ENCODE results near the gene ITGA6.

Gene ITGA6

DNA sequence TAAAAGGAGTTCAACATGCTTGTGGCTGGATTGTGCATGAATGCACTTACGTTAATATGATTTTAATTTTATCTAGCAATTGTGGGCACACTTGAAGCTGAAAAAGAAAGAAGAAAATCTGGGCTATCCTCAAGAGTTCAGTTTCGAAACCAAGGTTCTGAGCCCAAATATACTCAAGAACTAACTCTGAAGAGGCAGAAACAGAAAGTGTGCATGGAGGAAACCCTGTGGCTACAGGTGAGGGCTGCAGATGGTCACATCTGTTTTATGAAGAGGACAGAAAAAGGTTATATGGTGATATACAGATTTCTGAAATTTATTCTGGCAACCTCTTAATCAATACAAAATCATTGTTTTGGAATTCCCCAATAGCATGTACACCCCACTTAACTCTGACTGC is 57.3 kb downstream of the ITGA6 start:
- no peak overlapping the region for H3K4me3 ChIP-seq
- no peaks in the 10 kb centered on the region for H3K36me3 ChIP-seq (ENCODE audit: insufficient read depth, low read length)
- DNase-seq (ENCODE audit: low read depth, low spot score): no peak
- no peaks in the 10 kb centered on the region for H3K9me3 ChIP-seq (ENCODE audit: low read depth, low read length)
- no peak overlapping the region for H3K9ac ChIP-seq (ENCODE audit: insufficient read length)
- no peak overlapping the region for H3K27ac ChIP-seq
- TF ChIP-seq FOXP2 (optimal IDR thresholded peaks at IDR 0.05; ENCODE audit: control extremely low read depth, extremely low read length, insufficient read depth) (no peak), POLR2AphosphoS5 (IDR thresholded peaks at IDR 0.05; ENCODE audit: borderline replicate concordance, low read depth, low read length) (no peak), EZH2 (IDR thresholded peaks at IDR 0.05) (no peak)

DNA sequence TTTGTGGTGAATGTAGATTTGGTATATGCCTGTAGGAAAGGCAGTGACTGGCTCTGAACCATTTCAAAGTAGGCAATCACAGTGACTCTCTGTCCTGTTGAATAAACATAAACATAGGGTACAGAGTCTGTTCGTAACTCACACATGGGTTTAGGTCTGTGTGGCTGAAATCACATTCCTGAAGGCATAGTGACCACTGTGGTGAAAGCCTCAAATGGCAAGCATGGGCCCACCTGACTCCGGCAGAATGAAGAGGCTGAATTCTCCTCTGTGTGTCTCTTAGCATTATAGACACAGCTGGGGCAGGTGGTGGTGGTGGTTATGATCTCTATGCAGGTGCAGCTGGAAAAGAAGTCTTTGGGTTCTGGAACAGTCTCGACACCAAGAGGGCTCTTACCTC is 61.2 kb downstream of the ITGA6 start:
- DNase-seq (ENCODE audit: low read depth, low spot score): no peak
- no peaks in the 10 kb centered on the region for H3K9me3 ChIP-seq (ENCODE audit: low read depth, low read length)
- TF ChIP-seq FOXP2 (optimal IDR thresholded peaks at IDR 0.05; ENCODE audit: control extremely low read depth, extremely low read length, insufficient read depth) (no peak), EZH2 (IDR thresholded peaks at IDR 0.05) (no peak), POLR2AphosphoS5 (IDR thresholded peaks at IDR 0.05; ENCODE audit: borderline replicate concordance, low read depth, low read length) (no peak)
- no peak overlapping the region for H3K4me3 ChIP-seq
- H3K36me3 ChIP-seq (ENCODE audit: insufficient read depth, low read length): no peaks in the 10 kb centered on the region
- H3K9ac ChIP-seq (ENCODE audit: insufficient read length): no peak overlapping the region
- H3K27ac ChIP-seq: no peak overlapping the region

DNA sequence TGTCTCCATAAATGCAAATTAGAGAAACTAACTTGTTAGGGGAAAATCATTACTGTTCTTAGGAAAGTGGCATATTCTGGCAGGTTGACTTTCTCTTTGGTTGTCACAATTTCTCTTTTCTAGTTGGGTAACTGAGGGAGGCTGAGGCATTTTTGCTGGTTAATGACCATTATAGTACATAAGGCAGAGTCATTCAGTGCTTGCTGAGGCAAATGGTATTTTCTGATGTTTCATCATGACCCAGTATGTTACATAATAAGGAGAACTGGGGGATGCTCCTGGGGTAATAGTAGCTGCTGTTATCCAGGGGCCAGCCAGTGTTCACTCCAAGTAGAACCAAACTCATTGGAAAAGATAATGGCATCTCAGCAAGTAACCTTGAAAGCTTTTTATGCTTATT is 62.3 kb downstream of the ITGA6 start:
- H3K36me3 ChIP-seq (ENCODE audit: insufficient read depth, low read length): no peaks in the 10 kb centered on the region
- H3K4me3 ChIP-seq: no peak overlapping the region
- DNase-seq (ENCODE audit: low read depth, low spot score): no peak
- no peak overlapping the region for H3K9ac ChIP-seq (ENCODE audit: insufficient read length)
- no peaks in the 10 kb centered on the region for H3K9me3 ChIP-seq (ENCODE audit: low read depth, low read length)
- H3K27ac ChIP-seq: no peak overlapping the region
- TF ChIP-seq POLR2AphosphoS5 (IDR thresholded peaks at IDR 0.05; ENCODE audit: borderline replicate concordance, low read depth, low read length): no peak
- TF ChIP-seq FOXP2 (optimal IDR thresholded peaks at IDR 0.05; ENCODE audit: control extremely low read depth, extremely low read length, insufficient read depth): no peak
- no peak for TF ChIP-seq EZH2 (IDR thresholded peaks at IDR 0.05)

DNA sequence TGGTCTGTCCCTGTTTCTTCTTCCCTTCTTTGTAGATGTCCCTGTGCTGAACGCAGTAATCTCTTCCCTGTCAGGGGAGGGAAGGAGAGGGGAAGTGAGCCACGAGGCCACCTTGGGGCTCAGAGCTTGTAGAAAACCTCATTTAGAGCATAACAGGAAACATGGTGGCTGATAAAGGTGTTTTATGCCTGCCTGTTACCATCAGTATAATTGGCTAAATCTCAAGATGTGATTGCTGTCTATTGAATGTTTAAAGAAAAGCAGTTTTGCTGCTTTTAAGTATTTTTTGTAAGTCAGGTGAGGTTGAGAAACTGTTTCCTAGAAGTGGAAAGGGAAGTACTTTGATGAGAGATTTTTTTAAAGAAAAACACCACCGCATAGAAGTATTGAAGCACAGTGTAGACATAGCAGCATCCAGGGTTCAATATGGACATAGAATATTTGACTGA is 68.8 kb downstream of the ITGA6 start:
- no peaks in the 10 kb centered on the region for H3K36me3 ChIP-seq (ENCODE audit: insufficient read depth, low read length)
- TF ChIP-seq EZH2 (IDR thresholded peaks at IDR 0.05) (no peak), FOXP2 (optimal IDR thresholded peaks at IDR 0.05; ENCODE audit: control extremely low read depth, extremely low read length, insufficient read depth) (no peak), POLR2AphosphoS5 (IDR thresholded peaks at IDR 0.05; ENCODE audit: borderline replicate concordance, low read depth, low read length) (no peak)
- no peak overlapping the region for H3K4me3 ChIP-seq
- no peaks in the 10 kb centered on the region for H3K9me3 ChIP-seq (ENCODE audit: low read depth, low read length)
- no peak overlapping the region for H3K9ac ChIP-seq (ENCODE audit: insufficient read length)
- no peak for DNase-seq (ENCODE audit: low read depth, low spot score)
- no peak overlapping the region for H3K27ac ChIP-seq

DNA sequence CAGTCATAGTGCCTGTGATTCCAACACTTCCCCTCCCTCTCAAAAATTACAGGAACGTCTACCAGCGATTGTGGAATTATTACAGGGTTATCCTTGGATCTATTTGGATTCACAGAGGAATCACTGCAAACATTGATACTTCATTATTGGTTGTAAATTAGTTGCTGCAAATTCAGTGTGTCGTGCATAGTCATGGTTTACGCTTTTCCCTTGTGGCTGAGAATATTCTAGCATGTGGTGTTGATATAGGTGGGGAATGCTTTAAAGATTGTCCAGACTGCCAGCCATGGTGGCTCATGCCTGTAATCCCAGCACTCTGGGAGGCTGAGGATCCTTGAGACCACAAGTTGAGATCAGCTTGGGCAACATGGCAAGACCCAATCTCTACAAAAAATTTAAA is 79.8 kb downstream of the ITGA6 start:
- no peak for DNase-seq (ENCODE audit: low read depth, low spot score)
- no peak overlapping the region for H3K4me3 ChIP-seq
- no peaks in the 10 kb centered on the region for H3K36me3 ChIP-seq (ENCODE audit: insufficient read depth, low read length)
- H3K9ac ChIP-seq (ENCODE audit: insufficient read length): no peak overlapping the region
- TF ChIP-seq EZH2 (IDR thresholded peaks at IDR 0.05) (no peak), POLR2AphosphoS5 (IDR thresholded peaks at IDR 0.05; ENCODE audit: borderline replicate concordance, low read depth, low read length) (no peak), FOXP2 (optimal IDR thresholded peaks at IDR 0.05; ENCODE audit: control extremely low read depth, extremely low read length, insufficient read depth) (no peak)
- H3K9me3 ChIP-seq (ENCODE audit: low read depth, low read length): no peaks in the 10 kb centered on the region
- H3K27ac ChIP-seq: no peak overlapping the region

DNA sequence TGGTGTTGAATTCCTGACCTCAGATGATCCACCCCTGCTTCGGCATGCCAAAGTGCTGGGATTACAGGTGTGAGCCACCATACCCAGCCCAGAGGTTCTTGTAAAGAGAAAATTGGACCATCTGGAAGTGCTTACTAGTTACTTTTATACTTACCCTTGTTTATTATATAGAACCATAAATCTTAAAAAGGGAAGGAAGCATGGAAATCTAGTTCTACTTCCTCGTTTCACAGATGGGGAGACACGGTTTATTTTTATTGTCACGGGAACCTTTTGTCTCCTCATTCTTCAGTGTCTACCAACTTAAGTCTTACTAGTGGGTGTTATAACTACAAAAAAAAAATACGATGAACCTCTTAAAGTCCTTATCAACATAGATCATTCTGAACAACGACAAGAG is 82.7 kb downstream of the ITGA6 start:
- Histone ChIP-seq H3K9me3 (ENCODE audit: low read depth, low read length) (no peaks in the 10 kb centered on the region), H3K4me3 (no peak overlapping the region), H3K27ac (no peak overlapping the region), H3K36me3 (ENCODE audit: insufficient read depth, low read length) (no peaks in the 10 kb centered on the region), H3K9ac (ENCODE audit: insufficient read length) (no peak overlapping the region)
- no peak for TF ChIP-seq FOXP2 (optimal IDR thresholded peaks at IDR 0.05; ENCODE audit: control extremely low read depth, extremely low read length, insufficient read depth)
- no peak for TF ChIP-seq EZH2 (IDR thresholded peaks at IDR 0.05)
- TF ChIP-seq POLR2AphosphoS5 (IDR thresholded peaks at IDR 0.05; ENCODE audit: borderline replicate concordance, low read depth, low read length): no peak
- DNase-seq (ENCODE audit: low read depth, low spot score): no peak

DNA sequence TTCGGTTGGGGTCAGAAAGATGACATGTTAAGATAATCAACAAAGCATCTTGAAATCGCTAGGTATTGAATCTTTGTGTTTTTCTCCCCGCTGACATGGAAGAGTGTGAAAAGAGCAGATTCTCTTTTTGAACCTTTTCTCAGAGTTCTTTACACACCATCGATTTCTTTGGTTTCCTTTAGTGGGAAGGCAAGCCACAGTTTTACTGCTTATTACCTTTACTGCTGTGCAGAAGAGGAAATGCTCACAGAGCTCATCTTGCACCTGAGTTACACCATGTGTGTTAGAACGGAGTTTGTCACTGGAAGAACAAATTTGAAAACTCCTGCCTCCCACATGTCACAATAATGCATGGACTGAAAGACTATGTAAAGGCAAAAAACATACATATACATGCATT is 83.2 kb downstream of the ITGA6 start:
- Histone ChIP-seq H3K9me3 (ENCODE audit: low read depth, low read length) (no peaks in the 10 kb centered on the region), H3K27ac (no peak overlapping the region), H3K4me3 (no peak overlapping the region), H3K36me3 (ENCODE audit: insufficient read depth, low read length) (no peaks in the 10 kb centered on the region), H3K9ac (ENCODE audit: insufficient read length) (no peak overlapping the region)
- no peak for DNase-seq (ENCODE audit: low read depth, low spot score)
- TF ChIP-seq POLR2AphosphoS5 (IDR thresholded peaks at IDR 0.05; ENCODE audit: borderline replicate concordance, low read depth, low read length) (no peak), EZH2 (IDR thresholded peaks at IDR 0.05) (no peak), FOXP2 (optimal IDR thresholded peaks at IDR 0.05; ENCODE audit: control extremely low read depth, extremely low read length, insufficient read depth) (no peak)

DNA sequence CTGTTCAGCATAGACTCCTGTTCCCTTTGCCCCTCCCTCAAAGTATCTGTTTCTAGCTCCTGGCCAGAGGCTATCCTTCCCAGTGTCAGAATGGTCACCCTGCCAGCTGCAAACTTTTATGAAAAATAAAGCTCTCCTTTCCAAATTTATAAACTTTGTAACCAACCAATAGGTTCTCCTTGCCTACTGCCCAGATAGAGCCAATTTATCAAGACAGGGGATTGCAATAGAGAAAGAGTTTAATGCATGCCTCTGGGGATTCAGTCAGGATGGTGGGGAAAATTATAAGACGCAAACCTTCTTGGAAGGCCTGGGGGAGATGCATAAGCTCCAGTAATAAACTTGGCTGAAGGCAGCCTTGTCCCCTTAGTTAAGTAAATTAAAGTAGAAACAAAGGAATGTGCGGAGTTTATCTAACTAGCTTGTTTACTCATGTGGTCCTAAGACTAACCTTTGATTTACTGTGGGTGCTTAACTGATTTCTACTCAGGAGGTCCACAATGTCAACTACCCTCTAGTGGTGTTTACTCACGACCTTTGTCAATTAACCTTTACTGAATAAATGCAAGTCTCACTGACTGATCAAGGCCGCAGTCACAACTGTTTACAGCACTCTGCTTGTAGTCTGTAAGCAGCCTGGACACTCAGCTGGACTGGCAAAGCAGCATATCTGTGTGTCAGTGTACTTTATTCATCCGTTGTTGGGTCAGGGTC is 85.6 kb downstream of the ITGA6 start:
- Histone ChIP-seq H3K36me3 (ENCODE audit: insufficient read depth, low read length) (no peaks in the 10 kb centered on the region), H3K9me3 (ENCODE audit: low read depth, low read length) (no peaks in the 10 kb centered on the region), H3K9ac (ENCODE audit: insufficient read length) (no peak overlapping the region), H3K27ac (no peak overlapping the region), H3K4me3 (no peak overlapping the region)
- DNase-seq (ENCODE audit: low read depth, low spot score): no peak
- TF ChIP-seq EZH2 (IDR thresholded peaks at IDR 0.05) (no peak), POLR2AphosphoS5 (IDR thresholded peaks at IDR 0.05; ENCODE audit: borderline replicate concordance, low read depth, low read length) (no peak), FOXP2 (optimal IDR thresholded peaks at IDR 0.05; ENCODE audit: control extremely low read depth, extremely low read length, insufficient read depth) (no peak)

DNA sequence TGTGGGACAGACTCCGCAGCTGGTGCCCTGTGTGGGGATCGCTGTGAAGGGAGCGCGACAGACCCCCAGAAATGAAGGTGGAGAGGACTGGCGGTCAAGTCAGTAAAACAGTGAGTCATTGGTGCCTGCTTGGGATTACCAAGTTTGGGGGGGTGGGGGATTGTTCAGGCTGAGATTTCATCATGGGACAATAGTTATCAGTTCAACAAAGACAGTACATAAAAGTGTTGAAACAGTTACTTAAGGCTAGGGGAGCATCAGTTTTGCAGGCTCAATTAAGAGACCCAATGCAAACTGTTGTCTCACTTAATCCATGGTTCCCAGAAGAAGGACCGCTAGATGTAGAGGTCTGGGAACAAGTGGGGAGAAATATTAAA is 86.1 kb downstream of the ITGA6 start:
- H3K4me3 ChIP-seq: no peak overlapping the region
- H3K27ac ChIP-seq: no peak overlapping the region
- no peak overlapping the region for H3K9ac ChIP-seq (ENCODE audit: insufficient read length)
- TF ChIP-seq EZH2 (IDR thresholded peaks at IDR 0.05): no peak
- TF ChIP-seq POLR2AphosphoS5 (IDR thresholded peaks at IDR 0.05; ENCODE audit: borderline replicate concordance, low read depth, low read length): no peak
- TF ChIP-seq FOXP2 (optimal IDR thresholded peaks at IDR 0.05; ENCODE audit: control extremely low read depth, extremely low read length, insufficient read depth): no peak
- no peaks in the 10 kb centered on the region for H3K9me3 ChIP-seq (ENCODE audit: low read depth, low read length)
- DNase-seq (ENCODE audit: low read depth, low spot score): no peak
- no peaks in the 10 kb centered on the region for H3K36me3 ChIP-seq (ENCODE audit: insufficient read depth, low read length)

All from SK-N-MC (cell line).